ENCODE measurements around the gene TPGS1. TPM values are rescaled to one million over a fixed set of nuclear protein-coding genes. Genes with fewer than 3 reads are reported as not detected.
A peak's percentile ranks its signal among the peaks of the same experiment; 100 is the strongest.

The TPGS1 gene
- total and polyA plus RNA-seq, 4 donors: 12.2 to 32.7 (median 25.5) TPM

DNA sequence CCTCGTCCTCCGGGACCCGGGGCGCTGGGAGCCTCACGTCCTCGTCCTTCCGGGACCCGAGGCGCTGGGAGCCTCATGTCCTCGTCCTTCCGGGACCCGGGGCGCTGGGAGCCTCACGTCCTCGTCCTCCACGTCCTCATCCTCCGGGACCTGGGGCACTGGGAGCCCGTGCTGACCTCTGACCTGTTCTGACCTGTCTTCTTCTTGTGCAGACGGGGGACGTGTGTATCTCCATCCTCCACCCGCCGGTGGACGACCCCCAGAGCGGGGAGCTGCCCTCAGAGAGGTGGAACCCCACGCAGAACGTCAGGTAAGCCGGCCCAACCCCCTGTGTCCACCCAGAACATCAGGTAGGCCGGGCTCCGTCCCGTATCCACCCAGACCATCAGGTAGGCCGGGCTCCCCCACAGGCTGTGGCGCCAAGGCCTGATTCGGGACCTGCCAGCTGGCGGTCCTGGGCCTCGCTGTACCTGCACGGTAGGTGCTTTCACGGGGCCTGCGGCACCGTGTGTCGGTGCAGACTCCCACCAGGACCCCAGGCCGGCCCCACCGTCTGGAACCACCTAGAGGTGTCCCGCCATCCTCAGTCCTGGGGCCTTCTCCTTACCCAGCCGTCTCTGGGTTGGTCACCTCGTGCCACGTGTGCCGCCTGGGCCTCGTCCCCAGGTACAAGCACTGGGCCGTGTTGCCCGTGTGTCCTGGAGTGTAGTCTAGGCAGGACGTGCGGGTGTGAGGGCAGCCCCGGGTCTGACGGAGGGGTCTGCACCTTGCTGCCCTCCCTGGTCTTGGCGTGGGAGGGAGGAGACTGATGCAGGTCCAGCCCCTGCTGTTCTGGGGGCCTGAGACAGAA, 29.0 kb downstream of the TPGS1 start:
- no peaks in the 10 kb centered on the region for H3K27me3 ChIP-seq (ENCODE audit: control insufficient read depth in 3 of 3, insufficient read depth in 3 of 3, low read length in 2 of 3)
- WGBS, 2 donors: 91 to 92% methylated on average over 55 of the region's 55 CpGs
- peaks cover 0 to 18% (median 8%) of the 10 kb centered on the region in 5 donors for H3K4me1 ChIP-seq (ENCODE audit: control insufficient read depth in 5 of 5, insufficient read depth in 5 of 5, low read length in 5 of 5)
- DNase-seq (no peak), ATAC-seq (ENCODE audit: insufficient read depth, low FRiP score) (no peak)
- H3K36me3 ChIP-seq (ENCODE audit: control insufficient read depth in 4 of 4, insufficient read depth in 4 of 4, low read length in 4 of 4): peaks cover 10 to 38% (median 12%) of the 10 kb centered on the region in 4 donors
- no peak overlapping the region for H3K4me3 ChIP-seq
- TF ChIP-seq, protein P1, sequence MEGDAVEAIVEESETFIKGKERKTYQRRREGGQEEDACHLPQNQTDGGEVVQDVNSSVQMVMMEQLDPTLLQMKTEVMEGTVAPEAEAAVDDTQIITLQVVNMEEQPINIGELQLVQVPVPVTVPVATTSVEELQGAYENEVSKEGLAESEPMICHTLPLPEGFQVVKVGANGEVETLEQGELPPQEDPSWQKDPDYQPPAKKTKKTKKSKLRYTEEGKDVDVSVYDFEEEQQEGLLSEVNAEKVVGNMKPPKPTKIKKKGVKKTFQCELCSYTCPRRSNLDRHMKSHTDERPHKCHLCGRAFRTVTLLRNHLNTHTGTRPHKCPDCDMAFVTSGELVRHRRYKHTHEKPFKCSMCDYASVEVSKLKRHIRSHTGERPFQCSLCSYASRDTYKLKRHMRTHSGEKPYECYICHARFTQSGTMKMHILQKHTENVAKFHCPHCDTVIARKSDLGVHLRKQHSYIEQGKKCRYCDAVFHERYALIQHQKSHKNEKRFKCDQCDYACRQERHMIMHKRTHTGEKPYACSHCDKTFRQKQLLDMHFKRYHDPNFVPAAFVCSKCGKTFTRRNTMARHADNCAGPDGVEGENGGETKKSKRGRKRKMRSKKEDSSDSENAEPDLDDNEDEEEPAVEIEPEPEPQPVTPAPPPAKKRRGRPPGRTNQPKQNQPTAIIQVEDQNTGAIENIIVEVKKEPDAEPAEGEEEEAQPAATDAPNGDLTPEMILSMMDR (IDR thresholded peaks at IDR 0.05; ENCODE audit: control extremely low read depth, extremely low read depth): no peak
- no peaks in the 10 kb centered on the region for H3K9me3 ChIP-seq (ENCODE audit: control insufficient read depth in 4 of 4, insufficient read depth in 3 of 4, low read length in 3 of 4)
- no peak overlapping the region for H3K9ac ChIP-seq (ENCODE audit: insufficient read depth in 1 of 2, low read length in 2 of 2)
- H3K27ac ChIP-seq (ENCODE audit: low read depth in 1 of 2, low read length in 1 of 2): peak overlapping the region in 1 of 2 donors; percentile 27

DNA sequence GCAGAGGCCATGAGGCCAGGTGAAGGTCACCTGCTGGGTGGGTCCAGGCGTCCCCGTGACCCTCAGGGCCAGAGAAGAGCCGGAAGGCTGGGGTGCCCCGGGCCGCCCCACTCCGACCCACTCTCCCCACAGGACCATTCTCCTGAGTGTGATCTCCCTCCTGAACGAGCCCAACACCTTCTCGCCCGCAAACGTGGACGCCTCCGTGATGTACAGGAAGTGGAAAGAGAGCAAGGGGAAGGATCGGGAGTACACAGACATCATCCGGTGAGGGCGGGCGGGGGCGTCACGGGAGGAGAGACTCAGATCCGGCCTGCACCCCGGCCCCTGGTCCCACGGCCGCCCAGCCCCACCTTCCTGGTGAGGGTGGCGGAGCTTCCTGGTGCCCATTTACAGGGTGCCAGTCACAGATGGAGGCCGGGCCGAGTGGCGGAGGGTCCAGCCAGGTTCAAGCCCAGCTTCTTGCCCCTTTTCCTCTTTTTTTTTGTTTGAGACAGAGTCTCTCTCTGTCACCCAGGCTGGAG, 29.6 kb downstream of the TPGS1 start:
- ATAC-seq (ENCODE audit: insufficient read depth, low FRiP score): no peak
- H3K27me3 ChIP-seq (ENCODE audit: control insufficient read depth in 3 of 3, insufficient read depth in 3 of 3, low read length in 2 of 3): no peaks in the 10 kb centered on the region
- H3K27ac ChIP-seq (ENCODE audit: low read depth in 1 of 2, low read length in 1 of 2): peak overlapping the region in 1 of 2 donors; percentile 27
- H3K4me3 ChIP-seq: no peak overlapping the region
- H3K9me3 ChIP-seq (ENCODE audit: control insufficient read depth in 4 of 4, insufficient read depth in 3 of 4, low read length in 3 of 4): no peaks in the 10 kb centered on the region
- 88 to 89% methylated on average over 26 of the region's 26 CpGs for WGBS, 2 donors
- peaks cover 0 to 18% (median 8%) of the 10 kb centered on the region in 5 donors for H3K4me1 ChIP-seq (ENCODE audit: control insufficient read depth in 5 of 5, insufficient read depth in 5 of 5, low read length in 5 of 5)
- TF ChIP-seq, protein P1 (IDR thresholded peaks at IDR 0.05; ENCODE audit: control extremely low read depth, extremely low read depth): no peak
- DNase-seq: no peak
- H3K36me3 ChIP-seq (ENCODE audit: control insufficient read depth in 4 of 4, insufficient read depth in 4 of 4, low read length in 4 of 4): peaks cover 10 to 45% (median 14%) of the 10 kb centered on the region in 4 donors
- no peak overlapping the region for H3K9ac ChIP-seq (ENCODE audit: insufficient read depth in 1 of 2, low read length in 2 of 2)

DNA sequence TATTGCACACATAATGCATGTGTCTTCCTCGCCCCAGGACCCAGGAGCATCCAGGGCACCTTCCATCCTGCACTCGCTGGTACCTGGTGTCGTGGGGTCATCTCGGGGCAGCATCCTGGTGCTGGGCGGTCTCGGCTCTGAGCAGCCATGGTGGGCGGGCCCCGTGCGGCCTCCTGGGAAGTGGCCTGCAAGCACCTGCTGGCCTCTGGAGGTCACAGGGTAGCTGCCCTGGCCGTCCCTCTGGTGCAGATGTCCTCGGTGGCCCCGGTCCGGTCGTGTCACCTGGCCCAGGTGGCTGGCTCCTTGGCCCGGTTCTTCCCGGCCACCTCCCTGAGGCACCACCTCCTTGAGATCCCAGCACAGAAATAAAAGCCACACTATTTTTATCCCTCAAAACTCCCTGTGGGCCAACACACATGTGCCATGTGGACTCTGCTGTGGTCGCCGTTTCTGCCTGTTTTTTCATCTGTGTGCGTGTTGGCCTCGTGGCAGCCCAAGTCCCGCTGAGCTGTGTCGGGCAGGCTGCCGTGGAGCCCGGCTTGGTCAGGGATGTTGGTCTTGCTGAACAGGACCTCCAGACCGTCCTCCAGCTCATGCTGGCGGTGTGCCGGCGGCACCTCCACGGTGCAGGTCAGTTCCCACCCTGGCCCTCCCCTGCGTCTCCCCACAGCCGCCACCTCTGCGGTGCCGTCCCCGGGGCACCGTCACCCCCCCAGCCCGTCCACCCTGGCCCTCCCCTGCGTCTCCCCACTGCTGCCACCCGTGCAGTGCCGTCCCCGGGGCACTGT, 31.5 kb downstream of the TPGS1 start:
- Histone ChIP-seq H3K4me1 (ENCODE audit: control insufficient read depth in 5 of 5, insufficient read depth in 5 of 5, low read length in 5 of 5) (peaks cover 0 to 16% (median 3%) of the 10 kb centered on the region in 5 donors), H3K9me3 (ENCODE audit: control insufficient read depth in 4 of 4, insufficient read depth in 3 of 4, low read length in 3 of 4) (no peaks in the 10 kb centered on the region), H3K4me3 (no peak overlapping the region), H3K36me3 (ENCODE audit: control insufficient read depth in 4 of 4, insufficient read depth in 4 of 4, low read length in 4 of 4) (peaks cover 13 to 54% (median 14%) of the 10 kb centered on the region in 4 donors), H3K9ac (ENCODE audit: insufficient read depth in 1 of 2, low read length in 2 of 2) (no peak overlapping the region), H3K27ac (ENCODE audit: low read depth in 1 of 2, low read length in 1 of 2) (no peak overlapping the region), H3K27me3 (ENCODE audit: control insufficient read depth in 3 of 3, insufficient read depth in 3 of 3, low read length in 2 of 3) (no peaks in the 10 kb centered on the region)
- no peak for DNase-seq
- WGBS, 2 donors: 90 to 93% methylated on average over 34 to 40 of the region's 40 CpGs
- no peak for ATAC-seq (ENCODE audit: insufficient read depth, low FRiP score)
- TF ChIP-seq, protein P1 (IDR thresholded peaks at IDR 0.05; ENCODE audit: control extremely low read depth, extremely low read depth): no peak
